HL-60 (cell line): ENCODE measurements around the gene KCNQ5.

Experiments used
- DNase-seq, 2 experiments: peaks; one replicate each; pipeline ENCODE4 v3.0.0-alpha.2; 2010 to 2020; ENCODE audit warnings: low read depth in 1 of 2, low spot score in 1 of 2
- H3K27ac ChIP-seq: fragments of 250-450 bp; sonication (Bioruptor Pico); replicated peaks from 2 replicates; pipeline ENCODE4 v1.5.1; 2020; ENCODE audit warnings: mild to moderate bottlenecking, moderate library complexity
- H3K27me3 ChIP-seq: fragments of 250-450 bp; sonication (Bioruptor Pico); 2 replicates; pipeline ENCODE4 v1.5.1; 2021; ENCODE audit warnings: mild to moderate bottlenecking, moderate library complexity; ENCODE audit not compliant: insufficient read depth, poor library complexity, severe bottlenecking
- H3K4me3 ChIP-seq: replicated peaks from 2 replicates; pipeline ENCODE4 v1.5.1; 2011; ENCODE audit warnings: mild to moderate bottlenecking, control low read depth, low read length; ENCODE audit not compliant: insufficient read depth
- GABPA ChIP-seq: IDR thresholded peaks from 2 replicates; pipeline ENCODE4 v1.6.1; 2012; ENCODE audit warnings: low read depth
- POLR2AphosphoS5 ChIP-seq: IDR thresholded peaks from 2 replicates; pipeline ENCODE4 v1.6.1; 2012; ENCODE audit warnings: low read depth
- REST ChIP-seq: IDR thresholded peaks from 2 replicates; pipeline ENCODE4 v1.6.1; 2012; ENCODE audit warnings: low read depth; ENCODE audit not compliant: insufficient replicate concordance
- SPI1 ChIP-seq: IDR thresholded peaks from 2 replicates; pipeline ENCODE4 v1.6.1; 2012; ENCODE audit warnings: low read depth, mild to moderate bottlenecking, borderline replicate concordance
- TF ChIP-seq, protein P1 (sequence below): IDR thresholded peaks from one replicate; pipeline ENCODE4 v1.5.1; 2011; ENCODE audit warnings: low read length, control low read depth, inconsistent platforms; ENCODE audit not compliant: insufficient read depth

The KCNQ5 gene

GRCh38 chr6:73169633-73170032 is 547.8 kb downstream of the KCNQ5 start:
- DNase-seq, result no peak
- Histone ChIP-seq H3K27me3 (no peaks in the 10 kb centered on the region), H3K27ac (no peak overlapping the region), H3K4me3 (no peak overlapping the region)
- TF ChIP-seq GABPA (no peak), POLR2AphosphoS5 (no peak), REST (no peak), SPI1 (no peak)
- TF ChIP-seq, protein P1, sequence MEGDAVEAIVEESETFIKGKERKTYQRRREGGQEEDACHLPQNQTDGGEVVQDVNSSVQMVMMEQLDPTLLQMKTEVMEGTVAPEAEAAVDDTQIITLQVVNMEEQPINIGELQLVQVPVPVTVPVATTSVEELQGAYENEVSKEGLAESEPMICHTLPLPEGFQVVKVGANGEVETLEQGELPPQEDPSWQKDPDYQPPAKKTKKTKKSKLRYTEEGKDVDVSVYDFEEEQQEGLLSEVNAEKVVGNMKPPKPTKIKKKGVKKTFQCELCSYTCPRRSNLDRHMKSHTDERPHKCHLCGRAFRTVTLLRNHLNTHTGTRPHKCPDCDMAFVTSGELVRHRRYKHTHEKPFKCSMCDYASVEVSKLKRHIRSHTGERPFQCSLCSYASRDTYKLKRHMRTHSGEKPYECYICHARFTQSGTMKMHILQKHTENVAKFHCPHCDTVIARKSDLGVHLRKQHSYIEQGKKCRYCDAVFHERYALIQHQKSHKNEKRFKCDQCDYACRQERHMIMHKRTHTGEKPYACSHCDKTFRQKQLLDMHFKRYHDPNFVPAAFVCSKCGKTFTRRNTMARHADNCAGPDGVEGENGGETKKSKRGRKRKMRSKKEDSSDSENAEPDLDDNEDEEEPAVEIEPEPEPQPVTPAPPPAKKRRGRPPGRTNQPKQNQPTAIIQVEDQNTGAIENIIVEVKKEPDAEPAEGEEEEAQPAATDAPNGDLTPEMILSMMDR, result no peak

GRCh38 chr6:73174646-73175045 is 552.8 kb downstream of the KCNQ5 start:
- H3K27ac ChIP-seq, result no peak overlapping the region
- TF ChIP-seq REST, result no peak
- TF ChIP-seq GABPA, result no peak
- TF ChIP-seq POLR2AphosphoS5, result no peak
- TF ChIP-seq, protein P1, result no peak
- TF ChIP-seq SPI1, result no peak
- DNase-seq, result no peak
- H3K27me3 ChIP-seq, result no peaks in the 10 kb centered on the region
- no peak overlapping the region for H3K4me3 ChIP-seq

GRCh38 chr6:73176057-73176456 is 554.2 kb downstream of the KCNQ5 start:
- Histone ChIP-seq H3K4me3 (no peak overlapping the region), H3K27ac (no peak overlapping the region), H3K27me3 (no peaks in the 10 kb centered on the region)
- TF ChIP-seq SPI1 (no peak), REST (no peak), POLR2AphosphoS5 (no peak), GABPA (no peak)
- TF ChIP-seq, protein P1, result no peak
- no peak for DNase-seq
